Middle frontal gyrus (tissue), 1 donor: ENCODE data around the gene TMEM17.

Experiments used
- DNase-seq: peaks from one replicate; pipeline ENCODE4 v3.0.0-alpha.2; 2015; ENCODE audit warnings: low spot score; ENCODE audit errors: extremely low spot score

TMEM17 gene

DNA sequence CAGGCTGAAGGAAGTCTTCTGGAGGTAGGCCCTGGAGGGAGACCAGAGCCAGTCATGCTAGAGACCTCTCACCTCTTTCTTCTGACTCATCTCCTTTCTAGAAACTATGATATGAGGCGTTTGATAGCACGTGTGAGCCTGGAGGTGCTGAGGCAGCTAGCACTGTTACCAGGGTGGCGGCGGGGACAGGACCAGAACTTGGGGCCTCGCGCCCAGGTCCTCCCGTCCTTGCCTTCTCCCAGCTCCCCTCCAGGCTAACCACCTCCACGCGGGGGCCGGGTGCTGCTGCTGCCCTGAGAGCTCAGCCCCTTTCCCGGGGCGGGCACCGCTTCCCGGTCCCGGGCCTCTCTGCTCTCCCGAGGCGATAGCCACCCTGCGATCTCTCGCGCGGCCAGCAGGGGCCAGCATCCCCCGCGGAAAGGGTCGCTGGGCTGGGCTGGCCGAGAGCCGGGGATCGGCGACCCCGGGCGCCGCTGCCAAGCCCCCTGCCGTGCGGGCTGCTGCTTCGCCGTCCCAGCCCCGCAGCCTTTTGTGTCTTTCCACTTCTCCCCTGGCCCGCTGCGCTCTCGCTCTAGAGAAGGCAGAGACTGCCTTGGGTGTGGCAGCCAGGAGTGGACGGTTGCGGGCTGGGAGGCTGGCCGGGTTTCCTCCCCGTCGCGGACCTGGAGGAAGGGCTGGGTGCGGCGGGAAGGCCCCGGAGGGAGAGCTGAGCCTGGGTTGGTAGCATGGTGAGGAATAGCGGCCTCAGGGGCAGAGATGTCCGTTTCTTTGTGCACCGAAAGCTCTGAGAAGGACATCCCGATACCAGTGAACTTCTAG, 49.1 kb downstream of the TMEM17 start:
- peak; percentile 31 for DNase-seq

DNA sequence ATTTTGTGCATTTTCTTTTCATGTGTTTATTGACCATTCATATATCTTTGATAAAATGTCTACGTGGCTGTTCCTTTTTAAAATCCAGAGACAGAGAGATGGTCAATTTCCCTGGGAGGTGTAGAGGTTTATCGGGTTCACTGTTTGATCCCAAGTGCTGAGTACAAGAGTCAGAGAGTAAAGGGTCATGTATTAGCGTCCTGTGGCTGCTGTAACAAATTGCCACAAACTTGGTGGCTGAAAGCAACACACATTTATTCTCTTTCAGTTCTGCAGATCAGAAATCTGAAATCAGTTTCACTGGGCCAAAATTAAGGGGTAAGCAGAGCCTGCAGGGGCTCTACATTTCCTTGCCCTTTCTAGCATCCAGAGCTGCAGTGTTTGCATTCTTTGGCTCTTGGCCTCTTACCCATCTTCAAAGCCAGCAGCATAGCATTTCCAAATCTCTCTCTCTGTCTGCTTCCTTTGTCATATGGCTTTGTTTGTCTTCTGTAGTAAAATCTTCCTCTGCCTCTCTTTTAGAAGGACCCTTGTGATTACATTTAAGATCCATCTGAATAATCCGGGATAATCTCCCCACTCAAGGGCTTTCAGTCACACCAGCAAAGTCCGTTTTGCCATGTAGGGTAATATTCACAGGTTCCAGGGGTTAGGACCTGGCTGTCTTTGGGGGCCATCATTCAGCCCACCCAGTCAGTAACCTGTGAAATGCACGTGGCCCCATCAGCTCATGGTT, 49.9 kb downstream of the TMEM17 start:
- DNase-seq, result no peak

DNA sequence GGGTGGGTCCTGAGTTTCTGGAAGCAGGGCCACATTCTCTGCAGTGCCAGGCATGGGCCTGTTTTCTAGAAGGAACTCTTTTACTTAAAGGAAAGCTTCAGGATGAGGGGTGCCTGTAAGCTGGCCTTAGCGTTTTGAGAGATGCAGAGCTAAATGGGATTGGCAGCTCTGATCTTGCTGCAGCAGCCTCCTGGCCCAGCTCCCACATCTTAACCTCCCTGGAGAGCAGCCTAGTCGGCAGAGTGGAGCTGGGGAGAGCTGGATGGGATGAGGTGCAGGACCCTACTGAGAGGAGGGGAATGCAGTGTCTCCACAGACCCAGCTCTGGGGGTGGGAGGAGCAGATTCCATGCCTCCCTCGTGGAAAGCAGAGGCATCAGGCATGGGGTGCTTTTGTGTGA, 52.0 kb downstream of the TMEM17 start:
- DNase-seq, result no peak

DNA sequence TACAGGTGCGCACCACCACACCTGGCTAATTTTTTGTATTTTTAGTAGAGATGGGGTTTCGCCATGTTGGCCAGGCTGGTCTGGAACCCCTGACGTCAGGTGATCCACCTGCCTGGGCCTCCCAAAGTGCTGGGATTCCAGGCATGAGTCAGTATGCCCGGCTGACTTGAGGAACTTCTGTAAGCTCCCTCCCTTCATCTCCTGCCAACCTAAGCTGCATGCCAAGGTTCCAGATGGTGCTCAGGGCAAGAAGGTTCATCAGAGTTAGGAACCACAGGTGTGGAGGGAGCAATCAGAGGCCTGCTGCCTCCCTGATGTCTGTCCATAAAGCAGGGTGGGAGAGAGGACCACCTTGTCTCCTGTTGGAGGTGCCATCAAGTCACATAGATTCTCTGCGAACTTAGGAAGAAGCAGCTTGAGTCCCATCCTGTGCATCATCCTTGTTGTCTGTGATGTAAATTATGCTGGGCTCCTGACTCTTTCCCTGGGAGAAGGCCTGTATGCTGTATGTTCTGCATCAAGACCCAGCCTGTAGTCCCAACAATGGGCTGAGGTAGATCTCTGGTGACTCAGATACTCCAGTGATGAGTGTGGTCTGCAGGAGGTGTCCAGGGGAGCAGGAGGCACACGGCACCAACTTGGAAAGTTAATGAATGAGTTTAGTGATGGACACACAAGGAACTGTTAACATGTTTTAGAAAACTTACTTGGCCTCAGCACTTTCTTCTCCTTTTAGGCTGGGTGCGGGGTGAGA, 53.1 kb downstream of the TMEM17 start:
- no peak for DNase-seq

DNA sequence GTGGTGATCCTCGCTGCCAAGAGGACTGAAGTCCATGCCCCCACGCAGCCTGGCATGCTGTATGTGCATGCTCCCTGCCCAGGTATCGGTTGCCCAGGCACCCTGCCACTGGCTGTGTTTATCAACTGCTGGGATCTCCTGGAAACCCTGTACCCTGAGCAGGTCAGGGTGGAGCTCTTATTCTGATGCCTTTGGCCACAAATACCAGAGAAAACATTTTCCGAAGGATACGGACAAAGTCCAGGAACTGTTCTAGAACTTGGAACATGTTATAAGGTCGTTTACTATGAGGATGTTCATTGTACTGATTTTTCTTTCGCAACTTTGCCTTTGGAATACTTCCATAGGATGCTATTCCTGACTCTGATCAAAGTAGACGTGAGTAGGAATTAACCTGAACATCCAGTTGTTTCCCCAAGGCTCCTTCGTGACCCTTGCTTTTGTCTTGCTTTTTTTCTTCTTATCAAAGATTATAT, 55.2 kb downstream of the TMEM17 start:
- no peak for DNase-seq
